ENCODE measurements around the gene MFN2. TPM values are rescaled to one million over a fixed set of nuclear protein-coding genes. Genes with fewer than 3 reads are reported as not detected.

The MFN2 gene
- total and polyA plus RNA-seq, 2 experiments from 2014 or later: 15.1 to 40.4 TPM

DNA sequence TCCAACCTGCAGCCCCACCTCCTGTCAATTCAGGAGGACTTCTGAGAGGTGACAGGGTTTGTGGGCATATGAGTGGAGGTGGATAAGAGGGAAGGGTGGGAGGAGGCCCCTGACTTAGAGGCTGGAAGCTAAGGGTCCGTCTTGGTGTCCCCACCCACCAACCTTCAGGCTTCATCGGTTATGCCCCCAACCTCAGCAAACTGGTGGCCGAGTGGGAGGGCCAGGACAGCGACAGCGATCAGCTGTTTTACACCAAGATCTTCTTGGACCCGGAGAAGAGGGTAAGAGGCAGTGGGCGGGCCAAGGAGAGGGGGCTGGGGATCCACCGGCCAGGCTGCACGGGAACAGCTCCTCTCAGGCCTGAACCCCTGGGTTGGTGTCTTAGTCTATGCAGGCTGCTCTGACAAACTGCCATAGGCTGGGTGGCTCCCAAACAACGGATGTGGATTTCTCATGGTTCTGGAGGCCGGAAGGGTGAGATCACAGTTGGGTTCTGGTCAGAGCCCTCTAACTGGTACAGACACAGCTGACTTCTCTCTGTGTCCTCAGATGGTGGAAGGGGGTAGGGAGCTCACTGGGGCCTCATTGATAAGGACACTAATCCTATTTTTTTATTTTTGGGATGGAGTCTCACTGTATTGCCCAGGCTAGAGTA is 27.7 kb upstream of the MFN2 start:
- no peak overlapping the region for H3K4me3 Mint-ChIP-seq
- Histone ChIP-seq H3K79me2 (replicated peaks; ENCODE audit: insufficient read depth) (no peaks in the 10 kb centered on the region), H3K4me3 (no peak overlapping the region), H2AFZ (no peak overlapping the region), H3K27me3 (ENCODE audit: insufficient read depth) (no peaks in the 10 kb centered on the region), H3K4me1 (ENCODE audit: insufficient read depth) (no peaks in the 10 kb centered on the region), H3K27ac (ENCODE audit: low read depth) (no peak overlapping the region), H3K36me3 (ENCODE audit: insufficient read depth) (peaks cover 4% of the 10 kb centered on the region; the same call in 1 of the 2 replicates), H3F3A (replicated peaks; ENCODE audit: low read depth) (no peaks in the 10 kb centered on the region), H4K20me1 (replicated peaks; ENCODE audit: insufficient read depth) (no peaks in the 10 kb centered on the region), H3K4me2 (no peak overlapping the region), H3K9me2 (ENCODE audit: insufficient read depth) (no peaks in the 10 kb centered on the region)
- peaks cover 5% of the 10 kb centered on the region for H3K27me3 Mint-ChIP-seq (ENCODE audit: insufficient read depth, low read depth, poor library complexity)
- H3K9me3 Mint-ChIP-seq: peaks cover 8% of the 10 kb centered on the region
- TF ChIP-seq CREB1 (CRISPR knock-in tag; IDR thresholded peaks at IDR 0.05; ENCODE audit: low read depth) (no peak), ETS1 (IDR thresholded peaks at IDR 0.05) (no peak), ZNF114 (CRISPR knock-in tag; IDR thresholded peaks at IDR 0.05) (no peak), POLR2AphosphoS5 (IDR thresholded peaks at IDR 0.05; ENCODE audit: low read depth) (no peak), STAT1 (IDR thresholded peaks at IDR 0.05; ENCODE audit: unreplicated experiment) (no peak), NANOG (IDR thresholded peaks at IDR 0.05; ENCODE audit: borderline replicate concordance) (no peak), CTCF (conservative IDR thresholded peaks at IDR 0.05; ENCODE audit: low read depth in 2 of 2) (no peak), EZH2phosphoT487 (IDR thresholded peaks at IDR 0.05; ENCODE audit: unreplicated experiment) (no peak), EZH2 (IDR thresholded peaks at IDR 0.05; ENCODE audit: low read depth, unreplicated experiment) (no peak), ZNF331 (CRISPR knock-in tag; IDR thresholded peaks at IDR 0.05; ENCODE audit: low read depth) (no peak), REST (IDR thresholded peaks at IDR 0.05; ENCODE audit: unreplicated experiment) (no peak), ZNF462 (CRISPR knock-in tag; IDR thresholded peaks at IDR 0.05) (no peak), JUNB (IDR thresholded peaks at IDR 0.05; ENCODE audit: unreplicated experiment) (no peak)
- no peak; the same call in 2 of the 3 replicates for ATAC-seq
- H3K27ac Mint-ChIP-seq: no peak overlapping the region
- H3K4me1 Mint-ChIP-seq: no peaks in the 10 kb centered on the region
- DNase-seq (ENCODE audit: low spot score): no peak
- peaks cover 37% of the 10 kb centered on the region for H3K36me3 Mint-ChIP-seq (ENCODE audit: low read depth)
